Vagina (tissue), 2 donors: ENCODE results near the gene GPD2. TPM values are rescaled to one million over a fixed set of nuclear protein-coding genes. Genes with fewer than 3 reads are reported as not detected.
"Not testable (repeated sequence)": the region's sequence is repeated elsewhere in the genome, so short reads cannot be mapped to it uniquely, and the experiment has no call there.

Source experiments
- DNase-seq, 2 donors: peaks; one replicate each; pipeline ENCODE4 v3.0.0-alpha.2; 2017; ENCODE audit errors: extremely low spot score in 2 of 2
- H3K27ac ChIP-seq: fragments of 200-600 bp; sonication (generic); one replicate; pipeline ENCODE4 v1.5.1; 2019
- H3K27me3 ChIP-seq: fragments of 200-600 bp; sonication (generic); one replicate; pipeline ENCODE4 v1.5.1; 2019
- H3K36me3 ChIP-seq, 2 donors: fragments of 200-600 bp; sonication (generic); one replicate each; pipeline ENCODE4 v1.5.1; 2017 to 2019
- H3K4me1 ChIP-seq: fragments of 200-600 bp; sonication (generic); one replicate; pipeline ENCODE4 v1.5.1; 2019
- H3K4me3 ChIP-seq, 2 donors: fragments of 200-600 bp; sonication (generic); 1 replicate in 1 of 2; 2 replicates in 1 of 2; pipeline ENCODE4 v1.5.1; 2016 to 2019
- H3K9me3 ChIP-seq: fragments of 200-600 bp; sonication (generic); one replicate; pipeline ENCODE4 v1.5.1; 2019
- CTCF ChIP-seq, 3 experiments: fragments of 450-650 bp in 2 of 3; fragments of 200-600 bp in 1 of 3; sonication (generic) in 1 of 3; IDR thresholded peaks; one replicate each; pipeline ENCODE4 v1.5.1; 2017 to 2019; ENCODE audit warnings: antibody characterized with exemption in 3 of 3, mild to moderate bottlenecking in 2 of 3, moderate library complexity in 2 of 3
- POLR2A ChIP-seq, 2 donors: fragments of 450-650 bp; IDR thresholded peaks; one replicate each; pipeline ENCODE4 v1.6.1; 2017; ENCODE audit warnings: antibody characterized with exemption in 2 of 2, mild to moderate bottlenecking in 2 of 2, moderate library complexity in 2 of 2
- POLR2AphosphoS5 ChIP-seq, 2 donors: sonication (generic); formaldehyde crosslinking; IDR thresholded peaks; one replicate each; pipeline ENCODE4 v1.9.0; 2017; ENCODE audit warnings: antibody characterized with exemption in 2 of 2, mild to moderate bottlenecking in 2 of 2, low read depth in 1 of 2; ENCODE audit not compliant: insufficient read depth in 1 of 2
- intact Hi-C: fragments of 100-400 bp; cut with DNase I; formaldehyde crosslinking; loops from one replicate; pipeline ENCODE4 v1.15.1; 2023
- total RNA-seq: library from RNA; depleted of rRNA; stranded (reverse); fragments of >200 nt; gene quantifications from one replicate; pipeline ENCODE4 v1.2.3, GENCODE V29; 2016

Gene GPD2
- total RNA-seq, 1 donor from 2014 or later = 30.4 TPM

- Histone ChIP-seq H3K4me1 (no peaks in the 10 kb centered on the region), H3K27me3 (no peaks in the 10 kb centered on the region), H3K9me3 (no peaks in the 10 kb centered on the region), H3K4me3 (no peak overlapping the region), H3K36me3 (no peaks in the 10 kb centered on the region), H3K27ac (no peak overlapping the region)
- DNase-seq = no peak
- TF ChIP-seq CTCF (IDR thresholded peaks at IDR 0.05) = no peak
- TF ChIP-seq POLR2A (IDR thresholded peaks at IDR 0.05) = no peak
- TF ChIP-seq POLR2AphosphoS5 (IDR thresholded peaks at IDR 0.05; ENCODE audit: insufficient read depth in 1 of 2, low read depth in 1 of 2) = no peak
- intact Hi-C loops = no loop called here
Measured at GRCh38 chr2:156601855-156602551, 165.8 kb downstream of the GPD2 start.

- no peaks in the 10 kb centered on the region for H3K9me3 ChIP-seq
- no peaks in the 10 kb centered on the region for H3K36me3 ChIP-seq
- intact Hi-C loops = no loop called here
- no peak for DNase-seq
- H3K4me3 ChIP-seq = no peak overlapping the region
- no peak for TF ChIP-seq POLR2AphosphoS5 (IDR thresholded peaks at IDR 0.05; ENCODE audit: insufficient read depth in 1 of 2, low read depth in 1 of 2)
- TF ChIP-seq CTCF (IDR thresholded peaks at IDR 0.05) = no peak
- TF ChIP-seq POLR2A (IDR thresholded peaks at IDR 0.05) = no peak
- H3K27me3 ChIP-seq = no peaks in the 10 kb centered on the region
- H3K4me1 ChIP-seq = no peaks in the 10 kb centered on the region
- no peak overlapping the region for H3K27ac ChIP-seq
Measured at GRCh38 chr2:156602552-156602933, 166.4 kb downstream of the GPD2 start.

GRCh38 chr2:156615836-156616322 is 179.7 kb downstream of the GPD2 start:
- no peak overlapping the region for H3K4me3 ChIP-seq
- no peak overlapping the region for H3K27ac ChIP-seq
- H3K27me3 ChIP-seq = no peaks in the 10 kb centered on the region
- H3K4me1 ChIP-seq = no peaks in the 10 kb centered on the region
- DNase-seq = no peak
- intact Hi-C loops = no loop called here
- no peaks in the 10 kb centered on the region for H3K36me3 ChIP-seq
- no peaks in the 10 kb centered on the region for H3K9me3 ChIP-seq
- TF ChIP-seq POLR2AphosphoS5 (IDR thresholded peaks at IDR 0.05; ENCODE audit: insufficient read depth in 1 of 2, low read depth in 1 of 2) (no peak), CTCF (IDR thresholded peaks at IDR 0.05) (no peak), POLR2A (IDR thresholded peaks at IDR 0.05) (no peak)

GRCh38 chr2:156618071-156618470 is 181.9 kb downstream of the GPD2 start:
- DNase-seq, intact Hi-C loops, H3K27ac ChIP-seq, H3K9me3 ChIP-seq, H3K27me3 ChIP-seq, H3K36me3 ChIP-seq, H3K4me1 ChIP-seq, H3K4me3 ChIP-seq: not testable (repeated sequence)

- H3K9me3 ChIP-seq = no peaks in the 10 kb centered on the region
- H3K4me3 ChIP-seq = no peak overlapping the region
- no peaks in the 10 kb centered on the region for H3K27me3 ChIP-seq
- no peaks in the 10 kb centered on the region for H3K4me1 ChIP-seq
- H3K36me3 ChIP-seq = no peaks in the 10 kb centered on the region
- TF ChIP-seq POLR2AphosphoS5 (IDR thresholded peaks at IDR 0.05; ENCODE audit: insufficient read depth in 1 of 2, low read depth in 1 of 2) (no peak), POLR2A (IDR thresholded peaks at IDR 0.05) (no peak), CTCF (IDR thresholded peaks at IDR 0.05) (no peak)
- intact Hi-C loops = no loop called here
- no peak overlapping the region for H3K27ac ChIP-seq
- DNase-seq = no peak
Measured at GRCh38 chr2:156619021-156619539, 182.9 kb downstream of the GPD2 start.
